DMS53 treated with DMSO at 0.1 percent for 48 hours (cell line): ENCODE results near the gene CSTF2T.
"Not testable (repeated sequence)": the region's sequence is repeated elsewhere in the genome, so short reads cannot be mapped to it uniquely, and the experiment has no call there.

Source experiments
- DNase-seq: peaks from one replicate; lab custom pipeline; 2025; ENCODE audit not compliant: unreplicated experiment; lab: John Stamatoyannopoulos, UW

Gene CSTF2T

DNA sequence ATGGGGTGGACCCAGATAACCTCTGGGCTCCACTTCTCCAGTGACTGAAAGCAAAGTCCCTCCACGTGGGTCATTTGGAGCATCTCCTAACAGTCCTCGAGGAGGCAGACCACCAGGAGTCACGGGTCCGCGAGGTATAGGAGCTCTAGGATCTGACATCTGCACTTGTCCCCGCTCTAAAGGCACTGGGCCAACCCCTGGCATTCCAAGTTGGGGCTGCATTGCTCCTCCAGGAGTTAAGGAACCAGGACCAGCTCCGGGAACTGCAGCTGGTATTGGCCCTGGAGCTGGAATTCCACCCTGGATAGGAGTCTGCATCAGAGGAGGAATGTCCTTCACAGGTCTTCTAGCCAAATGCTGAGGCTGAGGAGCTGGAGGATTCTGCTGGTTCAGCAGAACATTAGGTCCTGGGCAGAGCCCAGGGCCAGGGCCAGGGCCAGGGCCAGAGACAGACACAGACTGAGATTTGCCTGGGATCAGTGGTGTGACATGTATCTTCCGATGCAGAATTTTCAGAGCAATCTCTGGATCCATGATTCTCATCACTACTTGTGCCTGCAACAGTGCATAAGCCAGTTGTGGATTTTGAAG, 827 bp downstream of the CSTF2T start:
- DNase-seq, result no peak

GRCh38 chr10:51696251-51696650, 3.1 kb downstream of the CSTF2T start:
- no peak for DNase-seq

- DNase-seq, result no peak
Observed at GRCh38 chr10:51694086-51694768, 5.2 kb downstream of the CSTF2T start.

- DNase-seq, result peak; percentile 69
Observed at GRCh38 chr10:51691135-51691534, 8.3 kb downstream of the CSTF2T start.

DNA sequence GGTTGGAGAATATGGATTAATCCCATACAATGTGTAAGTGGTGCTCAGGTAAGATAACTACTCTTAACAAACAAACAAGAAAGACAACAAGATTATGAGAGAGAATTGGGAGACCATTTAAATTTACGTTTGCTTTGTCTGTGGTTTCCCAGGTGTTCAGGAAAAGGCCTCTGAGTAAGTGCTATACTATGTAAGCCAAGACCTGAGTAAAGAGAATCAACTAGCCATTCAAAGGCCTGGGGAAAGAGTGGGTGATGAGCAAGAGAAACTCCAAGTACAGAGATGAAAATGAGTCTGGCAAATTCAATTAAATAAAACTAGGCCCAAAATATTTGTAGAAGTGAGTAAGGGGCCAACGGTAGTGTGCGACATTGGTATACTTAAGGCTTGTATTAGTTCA, 9.9 kb downstream of the CSTF2T start:
- DNase-seq, result no peak

DNA sequence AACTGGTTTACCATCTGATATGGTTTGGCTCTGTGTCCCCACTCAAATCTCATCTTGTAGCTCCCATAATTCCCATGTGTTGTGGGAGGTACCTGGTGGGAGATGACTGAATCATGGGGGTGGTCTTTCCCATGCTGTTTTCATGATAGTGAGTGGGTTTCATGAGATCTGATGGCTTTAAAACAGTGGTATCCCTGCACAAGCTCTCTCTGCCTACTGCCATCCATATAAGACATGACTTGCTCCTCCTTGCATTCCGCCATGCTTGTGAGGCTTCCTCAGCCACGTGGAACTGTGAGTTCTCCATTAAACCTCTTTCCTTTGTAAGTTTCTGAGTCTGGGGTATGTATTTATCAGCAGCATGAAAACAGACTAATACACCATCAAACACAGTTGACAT, 10.6 kb downstream of the CSTF2T start:
- DNase-seq, result not testable (repeated sequence)

GRCh38 chr10:51687296-51687695, 12.1 kb downstream of the CSTF2T start:
- no peak for DNase-seq

DNA sequence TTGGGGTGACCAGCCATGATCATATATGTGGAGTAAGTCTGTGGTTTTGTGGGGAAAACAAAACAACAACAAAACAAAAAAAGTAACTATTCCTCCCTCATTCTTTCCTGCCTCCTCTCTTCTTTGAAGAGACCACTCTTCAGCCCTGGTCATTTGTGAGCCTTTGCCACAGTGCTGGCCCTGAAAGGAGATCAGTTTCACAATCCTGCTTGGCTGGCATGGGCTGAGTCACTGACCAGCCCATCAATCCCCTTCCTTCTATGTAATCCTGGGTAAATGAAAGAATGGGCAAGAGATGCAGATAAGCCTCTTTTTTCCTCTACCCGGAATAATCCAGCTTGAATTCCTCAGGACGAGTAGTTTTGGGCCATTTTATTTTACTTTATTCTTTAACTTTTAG, 13.6 kb downstream of the CSTF2T start:
- no peak for DNase-seq

DNA sequence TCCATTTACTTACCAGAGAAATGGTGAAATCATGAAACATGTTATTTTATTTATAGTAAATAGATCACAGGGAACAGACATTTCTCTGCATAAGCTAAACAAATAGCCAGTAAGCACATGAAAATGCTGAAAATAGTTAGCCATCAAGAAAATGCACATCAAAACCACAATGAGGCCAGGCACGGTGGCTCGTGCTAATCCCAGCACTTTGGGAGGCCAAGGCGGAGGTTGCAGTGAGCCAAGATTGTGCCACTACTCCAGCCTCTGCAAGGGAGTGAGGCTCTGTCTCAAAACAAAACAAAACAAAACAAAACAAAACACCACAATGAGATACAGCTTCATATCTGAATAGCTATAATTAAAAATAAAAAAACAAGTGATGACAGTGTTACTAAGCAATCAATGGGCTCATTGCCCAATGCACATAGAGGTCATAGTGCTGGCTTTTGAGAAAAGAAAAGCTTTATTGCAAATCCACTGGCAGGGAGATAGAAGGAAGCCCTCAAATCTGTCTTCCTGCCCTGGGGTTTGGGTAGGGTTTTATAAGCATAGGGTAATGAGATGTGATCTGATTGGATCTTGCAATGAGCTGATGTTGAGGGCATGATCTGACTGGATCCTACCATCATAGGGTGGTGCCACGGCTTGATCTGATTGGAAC, 16.2 kb downstream of the CSTF2T start:
- no peak for DNase-seq

GRCh38 chr10:51679841-51680240, 19.6 kb downstream of the CSTF2T start:
- no peak for DNase-seq

GRCh38 chr10:51675088-51675487, 24.3 kb downstream of the CSTF2T start:
- no peak for DNase-seq

DNA sequence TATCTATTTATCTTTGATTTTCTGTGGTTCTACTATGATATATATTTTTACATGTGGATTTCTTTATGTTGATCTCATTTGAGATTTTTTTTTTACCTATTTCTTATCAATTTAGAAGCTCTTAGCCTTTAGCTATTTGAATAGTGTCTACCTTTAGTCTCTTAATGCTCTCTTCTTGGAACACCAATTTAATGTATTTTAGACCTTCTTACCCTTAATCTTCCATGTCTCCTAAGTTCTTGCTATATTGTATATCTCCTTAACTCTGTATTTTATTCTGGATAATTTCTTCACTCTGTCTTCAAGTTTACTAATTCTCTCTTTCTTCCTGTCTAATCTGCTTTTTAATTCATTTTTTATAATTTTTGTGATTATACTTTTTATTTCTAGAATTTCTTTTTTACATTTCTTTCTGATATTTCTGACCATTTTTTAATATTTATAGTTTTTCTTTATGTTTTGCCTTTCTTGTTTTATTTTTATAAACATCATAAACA, 27.3 kb downstream of the CSTF2T start:
- DNase-seq, result no peak

DNA sequence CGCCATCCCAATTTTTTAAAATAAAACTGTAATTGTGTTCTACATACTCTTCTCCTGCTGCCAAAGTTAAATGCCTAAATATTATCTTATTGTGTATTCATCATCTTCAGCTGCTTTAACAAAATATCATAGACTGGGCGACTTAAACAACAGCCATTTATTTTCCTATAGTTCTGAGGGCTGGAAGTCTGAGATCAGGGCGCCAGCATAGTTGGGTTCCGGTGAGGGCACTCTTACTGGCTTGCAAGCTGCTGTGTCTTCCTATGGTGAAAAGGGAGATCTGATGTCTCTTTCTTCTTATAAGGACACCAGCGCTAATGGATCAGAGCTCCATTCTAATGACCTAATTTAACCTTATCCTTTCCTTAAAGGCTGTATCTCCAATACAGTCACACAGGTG, 30.4 kb downstream of the CSTF2T start:
- no peak for DNase-seq

- no peak for DNase-seq
Observed at GRCh38 chr10:51668336-51668689, 31.1 kb downstream of the CSTF2T start.

DNA sequence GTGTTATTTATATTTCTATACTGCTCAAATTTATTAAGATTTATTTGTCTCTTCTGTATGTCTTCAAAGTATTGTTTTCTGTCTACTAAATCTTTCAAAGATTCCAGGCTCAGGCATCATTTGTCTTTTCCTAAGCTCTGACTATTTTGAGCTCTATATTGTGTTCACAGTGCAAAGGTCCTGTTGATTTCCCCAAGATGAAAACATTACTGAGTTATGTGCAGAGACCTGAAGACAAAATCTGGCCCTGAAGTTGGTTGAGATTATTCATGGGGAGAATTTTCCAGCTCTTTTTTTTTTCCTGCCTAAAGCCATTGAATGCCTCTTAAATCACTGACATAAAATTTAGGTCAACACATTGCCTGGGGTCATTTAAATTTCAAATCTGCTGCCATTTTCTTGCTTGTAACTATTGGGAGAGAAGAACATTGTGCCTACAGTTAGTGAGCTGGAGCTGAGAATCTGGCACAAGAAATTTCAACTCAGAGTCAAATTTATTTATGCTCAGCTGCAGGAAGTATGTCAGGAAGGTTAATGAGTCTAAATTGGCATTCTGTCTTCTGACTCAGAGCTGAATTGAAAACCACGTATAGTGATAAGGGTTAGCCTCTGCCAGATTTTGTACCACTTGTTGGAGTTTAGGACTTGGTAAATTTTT, 31.6 kb downstream of the CSTF2T start:
- no peak for DNase-seq

DNA sequence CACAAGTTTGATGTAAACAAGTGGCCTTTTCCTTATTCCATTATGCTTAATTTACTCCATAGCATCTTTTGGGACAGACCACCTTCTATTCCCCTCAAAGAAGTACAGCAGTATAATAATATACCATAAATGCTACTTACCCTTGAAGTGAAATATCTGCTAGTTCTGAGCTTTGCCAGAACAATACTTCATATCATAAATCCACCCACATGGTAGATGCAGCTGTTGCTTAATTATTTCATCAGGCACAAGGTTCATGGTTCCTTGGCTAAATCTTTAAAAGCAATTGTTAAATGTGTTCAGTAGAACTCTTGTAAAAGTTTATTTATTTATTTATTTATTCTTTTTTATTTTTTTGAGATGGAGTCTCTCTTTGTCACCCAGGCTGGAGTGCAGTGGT, 32.9 kb downstream of the CSTF2T start:
- DNase-seq, result no peak

- no peak for DNase-seq
Observed at GRCh38 chr10:51663086-51663485, 36.3 kb downstream of the CSTF2T start.

- no peak for DNase-seq
Observed at GRCh38 chr10:51659344-51659743, 40.1 kb downstream of the CSTF2T start.

- no peak for DNase-seq
Observed at GRCh38 chr10:51658000-51658399, 41.4 kb downstream of the CSTF2T start.

DNA sequence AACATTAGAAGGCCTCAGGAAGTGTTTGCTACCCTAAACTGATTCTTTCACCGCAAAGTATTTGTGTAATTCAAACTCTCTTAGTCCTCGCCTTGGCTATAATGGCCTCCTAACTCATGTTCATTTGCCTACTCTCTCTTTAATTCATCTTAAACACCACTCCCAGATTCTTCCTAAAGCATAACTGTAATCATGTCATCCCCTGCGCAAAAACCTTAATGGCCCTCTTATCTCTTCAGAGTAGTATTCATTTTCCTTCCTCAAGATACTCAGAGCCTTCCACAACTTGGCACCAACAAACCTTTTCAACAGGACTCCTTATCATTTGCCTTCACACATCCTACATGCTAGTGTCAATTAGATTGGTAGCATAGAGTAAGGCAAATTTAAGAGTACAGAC, 42.9 kb downstream of the CSTF2T start:
- no peak for DNase-seq

- DNase-seq, result no peak
Observed at GRCh38 chr10:51654918-51655317, 44.5 kb downstream of the CSTF2T start.

GRCh38 chr10:51653025-51653424, 46.4 kb downstream of the CSTF2T start:
- no peak for DNase-seq
